ENCODE results near the gene ZDHHC11B.

DNA sequence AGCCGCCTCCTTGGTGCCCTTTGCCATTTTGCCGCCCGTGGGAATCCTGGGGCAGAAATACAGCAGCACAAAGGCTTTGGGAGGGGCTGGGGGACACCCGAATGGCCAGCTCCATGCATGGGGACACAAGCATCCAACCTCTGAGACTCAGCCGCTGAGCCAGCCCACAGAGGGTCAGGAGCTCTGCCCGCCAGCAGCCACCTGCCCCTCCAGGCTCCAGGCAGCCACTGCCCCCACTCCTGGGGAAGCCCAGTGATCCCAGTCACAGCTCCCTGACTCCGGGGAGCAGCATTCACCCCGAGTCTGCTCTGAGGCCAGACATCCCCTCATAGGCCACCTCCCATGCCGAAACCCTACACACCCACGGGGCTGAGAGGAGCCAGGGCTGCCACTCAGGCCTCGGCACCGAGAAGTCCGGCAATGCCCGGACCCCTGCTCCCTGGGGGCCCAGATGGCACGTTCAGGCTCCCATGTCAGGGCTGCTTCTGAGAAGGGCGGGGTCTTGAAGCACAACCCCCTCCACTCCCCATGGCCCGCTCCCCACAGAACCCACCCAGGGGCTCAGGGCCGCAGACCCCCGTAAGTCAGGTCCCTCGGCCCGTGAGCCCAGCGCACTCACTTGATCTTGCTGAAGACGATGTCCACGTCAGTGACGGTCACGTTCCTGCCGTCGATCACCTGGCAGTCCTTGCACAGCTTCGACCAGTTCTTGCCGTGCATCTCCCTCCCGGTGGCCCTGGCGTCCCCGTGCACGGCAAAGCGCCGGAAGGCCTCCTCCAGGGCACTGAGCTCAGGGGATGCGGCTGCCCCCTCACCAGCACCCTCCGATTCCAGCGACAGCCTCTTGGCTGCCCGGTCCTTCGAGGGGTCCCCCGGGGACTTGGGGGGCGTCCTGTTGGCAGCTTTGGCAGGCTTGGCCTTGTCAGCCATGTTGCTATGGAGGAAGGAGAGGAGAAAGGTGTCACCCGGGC, 107.1 kb downstream of the ZDHHC11B start:
- TF ChIP-seq, protein P1, sequence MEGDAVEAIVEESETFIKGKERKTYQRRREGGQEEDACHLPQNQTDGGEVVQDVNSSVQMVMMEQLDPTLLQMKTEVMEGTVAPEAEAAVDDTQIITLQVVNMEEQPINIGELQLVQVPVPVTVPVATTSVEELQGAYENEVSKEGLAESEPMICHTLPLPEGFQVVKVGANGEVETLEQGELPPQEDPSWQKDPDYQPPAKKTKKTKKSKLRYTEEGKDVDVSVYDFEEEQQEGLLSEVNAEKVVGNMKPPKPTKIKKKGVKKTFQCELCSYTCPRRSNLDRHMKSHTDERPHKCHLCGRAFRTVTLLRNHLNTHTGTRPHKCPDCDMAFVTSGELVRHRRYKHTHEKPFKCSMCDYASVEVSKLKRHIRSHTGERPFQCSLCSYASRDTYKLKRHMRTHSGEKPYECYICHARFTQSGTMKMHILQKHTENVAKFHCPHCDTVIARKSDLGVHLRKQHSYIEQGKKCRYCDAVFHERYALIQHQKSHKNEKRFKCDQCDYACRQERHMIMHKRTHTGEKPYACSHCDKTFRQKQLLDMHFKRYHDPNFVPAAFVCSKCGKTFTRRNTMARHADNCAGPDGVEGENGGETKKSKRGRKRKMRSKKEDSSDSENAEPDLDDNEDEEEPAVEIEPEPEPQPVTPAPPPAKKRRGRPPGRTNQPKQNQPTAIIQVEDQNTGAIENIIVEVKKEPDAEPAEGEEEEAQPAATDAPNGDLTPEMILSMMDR (IDR thresholded peaks at IDR 0.05) = no peak
- TF ChIP-seq EZH2 (IDR thresholded peaks at IDR 0.05; ENCODE audit: borderline replicate concordance, insufficient read depth, low read depth, low read length, poor library complexity, severe bottlenecking) = no peak
